HUDEP-2 (cell line): ENCODE data around the gene WDR89.
"Not testable (repeated sequence)": the region's sequence is repeated elsewhere in the genome, so short reads cannot be mapped to it uniquely, and the experiment has no call there.

Source experiments
- DNase-seq, 76 experiments: peaks; one replicate each; lab custom pipeline; 2025; ENCODE audit not compliant: unreplicated experiment in 76 of 76; lab: John Stamatoyannopoulos, UW

WDR89 gene

DNA sequence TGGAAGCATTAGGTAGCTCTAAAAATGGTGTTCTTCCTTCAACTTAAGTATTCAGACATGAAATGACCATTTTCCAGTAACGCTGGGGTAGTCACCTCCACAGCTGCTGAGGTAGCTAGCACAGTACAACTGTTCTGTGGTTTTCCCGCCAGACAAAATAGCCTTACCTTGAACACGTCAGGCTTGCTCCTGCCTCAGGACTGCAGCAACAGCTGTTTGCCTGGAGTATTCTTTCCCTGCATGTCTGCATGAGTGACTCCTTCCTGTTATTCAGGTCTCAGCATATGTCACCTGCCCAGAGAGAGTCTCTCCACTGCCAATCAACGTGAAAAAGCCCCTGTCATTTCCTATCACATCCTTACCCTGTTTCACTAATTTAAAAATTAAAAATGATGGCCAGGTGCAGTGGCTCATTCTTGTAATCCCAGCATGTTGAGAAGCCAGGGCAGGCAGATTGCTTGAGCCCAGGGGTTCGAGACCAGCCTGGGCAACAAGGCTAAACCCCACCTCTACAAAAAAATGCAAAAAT, 37.9 kb downstream of the WDR89 start:
- no peak for DNase-seq

DNA sequence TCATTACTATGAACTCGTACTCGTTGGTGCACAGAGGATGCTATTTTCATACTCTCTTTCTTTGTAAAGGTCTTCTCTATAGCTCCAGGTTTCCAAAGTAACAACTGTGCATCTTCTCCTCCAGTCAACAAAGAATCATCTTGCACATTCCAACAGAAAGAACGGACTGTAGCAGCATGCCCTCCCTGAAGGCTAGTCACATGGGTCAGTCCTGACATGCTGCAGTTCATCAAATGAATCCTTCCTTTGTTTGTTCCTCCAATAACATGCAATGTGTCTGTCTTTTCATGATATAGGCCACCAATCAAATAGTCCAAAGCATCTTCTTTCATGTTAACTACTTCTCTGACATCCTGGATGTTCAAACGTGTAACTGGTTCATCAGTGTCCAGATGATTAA, 42.9 kb downstream of the WDR89 start:
- no peak for DNase-seq

DNA sequence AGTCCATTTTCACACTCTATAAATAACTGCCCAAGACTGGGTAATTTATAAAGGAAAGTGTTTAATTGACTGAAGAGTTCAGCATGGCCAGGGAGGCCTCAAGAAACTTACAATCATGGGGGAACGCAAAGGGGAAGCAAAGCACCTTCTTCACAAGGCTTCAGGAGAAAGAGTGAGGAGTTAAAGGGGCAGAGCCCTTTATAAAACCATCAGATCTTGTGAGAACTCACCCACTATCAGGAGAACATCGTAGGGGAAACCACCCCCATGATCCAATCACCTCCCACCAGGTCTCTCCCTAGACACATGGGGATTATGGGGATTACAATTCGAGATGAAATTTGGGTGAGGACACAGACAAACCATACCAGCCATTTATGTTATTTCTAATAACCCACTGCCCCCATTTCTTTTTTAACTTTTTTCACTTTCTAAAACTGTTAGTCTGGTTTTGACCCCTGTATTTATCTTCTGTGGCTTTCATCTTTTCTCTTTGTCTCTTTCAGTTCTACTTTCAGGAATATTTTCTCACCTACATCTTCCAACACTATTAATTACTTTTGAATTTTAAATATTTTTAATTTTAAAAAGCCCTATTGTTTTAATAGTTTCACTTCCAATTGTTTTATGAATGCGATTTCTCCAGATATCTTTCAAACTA, 44.5 kb downstream of the WDR89 start:
- DNase-seq = no peak

DNA sequence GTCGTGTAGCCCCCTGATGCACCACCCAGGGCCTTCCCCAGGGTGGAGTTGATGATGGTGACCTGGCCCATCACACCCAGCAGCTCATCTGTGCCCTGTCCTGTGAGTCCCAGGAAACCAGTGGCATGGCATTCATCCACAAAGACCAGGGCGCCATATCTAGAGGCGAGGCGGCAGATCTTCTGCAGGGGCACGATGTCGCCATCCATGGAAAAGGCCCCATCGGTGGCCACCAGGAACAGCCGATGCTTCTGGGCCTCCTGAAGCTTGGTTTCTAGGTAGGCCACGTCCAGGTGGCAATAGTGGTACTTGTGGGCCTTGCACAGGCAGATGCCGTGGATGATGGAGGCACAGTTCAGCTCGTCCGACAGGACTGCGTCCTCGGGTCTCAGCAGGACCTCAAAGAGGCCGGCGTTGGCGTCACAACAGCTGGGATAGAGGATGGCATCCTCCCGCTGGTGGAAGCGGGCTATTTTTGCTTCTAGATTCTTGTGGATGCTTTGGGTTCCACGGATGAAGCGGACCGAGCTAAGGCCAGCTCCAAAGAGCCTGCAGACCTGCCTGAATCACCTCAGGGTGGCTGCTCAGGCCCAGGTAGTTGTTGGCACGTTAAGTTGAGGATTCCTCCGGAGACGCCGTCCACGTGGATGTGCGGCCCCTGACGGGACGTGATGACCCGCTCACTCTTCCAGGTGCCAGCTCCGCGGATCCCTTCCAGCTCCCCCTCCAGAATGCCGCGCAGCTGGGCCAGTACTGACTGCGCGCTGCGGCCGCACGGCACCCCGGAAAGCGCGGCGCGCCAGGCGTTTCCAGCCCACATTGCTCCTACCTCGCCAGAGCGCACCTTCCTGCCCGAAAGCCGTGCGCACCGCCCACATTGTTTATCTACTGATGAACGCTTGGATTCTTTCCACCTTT, 47.0 kb downstream of the WDR89 start:
- DNase-seq = no peak

DNA sequence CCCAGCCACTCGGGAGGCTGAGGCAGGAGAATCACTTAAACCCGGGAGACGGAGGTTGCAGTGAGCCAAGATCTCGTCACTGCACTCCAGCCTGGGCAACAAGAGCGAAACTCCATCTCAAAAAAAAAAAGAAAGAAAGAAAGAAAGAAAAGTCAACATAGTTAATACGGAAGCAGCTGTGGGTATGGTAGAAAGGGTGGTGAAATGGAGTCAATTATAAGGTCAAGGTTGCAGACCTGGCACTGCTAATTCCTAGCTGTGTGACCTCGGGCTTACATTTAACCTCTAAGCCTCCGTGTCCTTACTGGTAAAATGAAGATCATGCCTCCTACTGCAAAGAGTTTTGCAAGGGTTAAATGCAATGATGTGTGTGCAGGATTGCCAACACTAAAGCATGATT, 58.6 kb downstream of the WDR89 start:
- DNase-seq = not testable (repeated sequence)

DNA sequence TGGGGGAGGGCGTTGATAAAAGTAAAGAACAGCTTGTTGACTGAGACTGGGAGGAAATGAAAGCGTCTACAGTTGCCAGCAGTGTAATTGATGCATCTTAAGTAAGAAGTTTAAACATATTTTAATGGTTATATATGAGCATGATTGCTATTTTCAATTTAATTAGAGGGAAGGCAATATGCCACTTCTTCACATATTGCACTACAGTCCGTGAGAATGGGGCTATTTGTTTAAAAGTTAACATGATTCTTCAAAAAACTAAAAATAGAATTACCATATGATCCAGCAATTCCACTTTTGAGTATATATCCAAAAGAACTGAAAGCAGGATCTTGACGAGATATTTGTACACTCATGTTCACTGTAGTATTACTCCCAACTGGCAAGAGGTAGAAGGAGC, 60.2 kb downstream of the WDR89 start:
- DNase-seq = no peak

DNA sequence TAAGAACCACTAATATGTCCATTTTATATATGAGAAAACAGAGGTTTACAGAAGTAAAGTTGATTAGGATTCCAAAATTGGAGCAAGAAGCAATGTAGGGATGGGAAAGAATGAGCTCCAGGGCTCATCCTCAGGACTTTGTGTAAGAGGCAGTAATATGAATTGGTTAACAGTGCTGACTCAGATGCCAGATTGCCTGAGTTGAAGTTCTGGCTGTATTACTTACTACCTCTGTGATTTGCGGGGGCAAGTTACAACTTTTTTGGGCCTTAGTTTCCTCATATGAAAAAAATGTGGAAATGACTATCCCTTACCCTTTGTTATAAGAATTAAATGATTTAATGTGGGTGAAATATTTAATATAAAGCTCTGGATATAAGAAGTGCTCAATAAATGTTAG, 63.4 kb downstream of the WDR89 start:
- no peak for DNase-seq

DNA sequence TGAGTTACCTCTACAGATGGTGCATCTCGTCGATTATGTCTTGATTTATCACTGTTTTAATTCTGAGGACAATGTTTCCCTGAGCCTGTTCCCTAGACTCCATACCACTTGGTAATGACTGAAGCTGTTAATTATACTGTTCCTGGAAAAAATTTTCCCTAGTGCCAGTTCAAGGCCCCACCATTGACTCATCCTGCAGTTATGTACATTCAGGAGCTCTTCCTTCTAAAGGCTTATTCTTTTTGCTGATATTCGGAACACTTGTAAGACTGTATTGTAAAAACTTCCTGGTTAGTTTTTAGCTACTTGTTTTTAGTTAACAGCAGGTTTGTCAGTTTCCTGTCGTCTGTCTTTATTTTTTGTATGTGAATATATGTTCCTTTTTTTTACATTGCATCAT, 68.1 kb downstream of the WDR89 start:
- no peak for DNase-seq

DNA sequence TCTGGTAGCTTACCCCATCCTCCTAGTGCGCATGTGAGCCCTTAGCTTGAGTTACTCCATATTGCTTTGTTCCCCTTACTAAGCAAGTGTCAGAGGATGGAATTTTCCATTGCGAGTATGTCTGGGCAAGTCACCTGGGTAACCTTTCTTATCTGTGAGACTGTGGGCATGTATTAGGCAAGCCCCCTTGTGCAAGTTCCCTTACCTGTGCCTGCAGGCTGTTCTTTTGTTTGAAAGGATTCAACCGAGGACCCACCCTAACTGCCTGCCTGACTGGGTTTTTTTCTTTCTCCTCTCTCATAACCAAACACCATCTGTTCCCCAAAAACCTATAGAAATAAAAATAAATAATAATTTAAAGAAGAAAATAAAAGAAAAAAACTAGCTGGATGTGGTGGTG, 76.2 kb downstream of the WDR89 start:
- no peak for DNase-seq

DNA sequence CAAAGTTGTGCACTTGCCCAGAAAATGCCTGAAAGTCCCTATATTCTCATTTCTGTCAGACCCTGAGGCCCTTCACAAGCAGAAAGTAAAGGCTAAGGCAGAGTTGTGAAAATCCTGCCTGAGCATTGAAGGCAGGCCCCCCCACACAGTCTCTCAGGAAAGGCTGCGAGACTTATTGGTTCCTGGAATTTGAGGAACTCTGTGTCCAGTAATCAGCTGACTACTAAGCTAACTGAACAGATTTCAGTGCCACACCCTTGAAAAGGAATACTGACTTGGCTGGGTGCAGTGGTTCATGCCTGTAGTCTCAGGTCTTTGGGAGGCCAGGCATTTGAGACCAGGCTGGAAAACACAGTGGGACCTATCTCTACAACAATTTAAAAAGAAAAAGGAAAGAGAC, 77.4 kb downstream of the WDR89 start:
- no peak for DNase-seq

DNA sequence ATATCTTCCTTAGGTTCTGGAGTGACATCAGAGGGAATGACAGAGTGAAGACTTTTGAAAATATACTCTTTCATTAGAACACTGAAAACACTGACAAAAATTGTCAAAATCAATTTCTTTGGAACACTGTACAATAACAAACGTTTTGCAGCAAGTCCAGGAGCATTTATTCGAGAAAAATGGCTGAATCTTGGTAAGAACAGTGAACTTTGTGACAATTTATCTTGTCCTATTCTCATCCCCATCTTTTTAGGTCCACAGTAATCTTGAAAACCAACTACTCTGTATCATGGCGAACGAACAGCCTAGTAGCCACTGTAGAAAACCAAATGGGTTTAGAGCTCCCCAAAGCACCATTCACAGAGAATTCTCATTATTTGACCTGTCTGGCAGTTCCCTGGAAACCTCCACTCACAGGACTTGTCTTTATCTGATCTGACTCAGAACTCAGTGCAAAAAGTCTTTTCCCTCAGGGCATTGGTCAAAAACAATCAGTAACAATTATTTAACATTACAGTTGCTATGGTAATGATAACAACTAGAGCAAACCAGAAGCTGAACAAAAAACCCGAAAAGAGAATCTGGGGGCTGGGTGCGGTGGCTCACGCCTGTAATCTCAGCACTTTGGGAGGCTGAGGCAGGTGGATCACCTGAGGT, 78.2 kb downstream of the WDR89 start:
- DNase-seq = peak in 1 of 76 experiments; percentile 12

DNA sequence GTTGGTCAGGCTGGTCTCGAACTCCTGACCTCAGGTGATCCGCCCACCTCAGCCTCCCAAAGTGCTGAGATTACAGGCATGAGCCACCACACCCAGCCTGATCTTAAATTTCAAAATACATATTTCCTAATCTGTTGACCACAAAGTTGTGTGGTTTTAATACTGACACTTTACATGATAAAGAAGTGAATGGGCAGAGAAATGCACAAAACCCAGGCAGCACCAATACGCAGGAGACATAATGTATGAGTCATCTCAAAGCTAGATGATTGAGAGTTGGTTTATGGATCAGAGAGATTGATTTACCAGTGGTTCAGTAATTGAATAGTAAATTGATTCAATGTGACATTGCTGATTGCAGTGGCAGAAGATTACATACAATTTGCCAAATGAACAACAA, 79.3 kb downstream of the WDR89 start:
- DNase-seq = peak in 3 of 76 experiments; percentile 5 to 16 (median 5)

DNA sequence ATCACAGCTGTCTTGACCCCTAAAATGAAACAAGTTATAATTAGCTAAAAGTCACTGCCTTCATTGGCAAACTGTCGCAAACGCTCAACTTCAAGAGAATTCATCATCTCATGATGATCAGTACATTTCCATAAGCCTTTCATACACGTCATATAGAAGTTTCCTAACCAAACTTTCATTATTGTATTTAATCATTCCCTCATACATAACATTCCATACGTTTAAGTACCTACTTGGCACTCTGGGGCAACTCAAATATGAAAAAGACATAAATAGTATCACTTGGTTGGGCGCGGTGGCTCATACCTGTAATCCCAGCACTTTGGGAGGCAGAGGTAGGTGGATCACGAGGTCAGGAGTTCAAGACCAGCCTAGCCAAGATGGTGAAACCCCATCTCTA, 86.1 kb downstream of the WDR89 start:
- no peak for DNase-seq

DNA sequence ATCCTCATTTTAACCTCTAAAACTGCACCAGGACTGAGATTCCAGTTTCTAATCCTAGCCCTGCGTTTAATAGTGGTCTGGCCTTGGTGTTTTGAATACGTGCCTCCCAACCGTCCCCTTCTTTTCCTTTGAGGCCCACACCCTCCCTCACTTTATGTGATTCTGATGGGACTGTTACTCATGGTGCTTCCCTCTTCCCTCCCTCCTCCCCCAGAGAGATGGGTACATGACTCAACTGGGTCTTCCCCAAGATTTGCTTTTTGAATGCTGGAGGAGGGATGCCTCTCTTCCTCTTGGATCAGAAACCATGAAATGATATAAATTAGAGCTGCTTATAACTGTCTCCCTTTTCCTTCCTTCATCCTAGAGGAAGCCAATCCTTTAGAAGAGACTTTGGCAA, 90.3 kb downstream of the WDR89 start:
- DNase-seq = no peak

DNA sequence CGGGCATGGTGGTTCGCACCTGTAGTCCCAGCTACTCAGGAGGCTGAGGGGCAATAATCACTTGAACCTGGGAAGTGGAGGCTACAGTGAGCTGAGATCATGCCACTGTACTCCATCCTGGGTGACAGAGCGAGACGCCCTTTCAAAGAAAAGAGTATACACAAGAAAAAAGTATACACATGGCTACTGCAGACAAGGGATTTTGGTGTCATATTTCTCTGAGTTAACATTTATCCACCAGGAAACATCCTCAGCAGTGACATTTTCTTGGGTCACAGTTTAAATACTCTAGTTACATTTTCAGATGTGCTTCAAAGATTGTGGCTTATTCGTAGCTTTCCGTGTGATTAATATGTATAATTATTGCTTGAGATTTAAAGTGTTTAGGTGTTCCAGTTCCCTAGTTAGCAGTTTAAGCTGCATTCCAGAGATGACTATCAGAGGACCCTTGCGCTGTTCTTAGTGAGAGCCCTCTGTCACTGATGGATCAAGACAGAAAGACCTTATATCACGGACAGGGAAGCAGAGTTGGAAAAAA, 93.8 kb downstream of the WDR89 start:
- no peak for DNase-seq
